Epithelial cell of prostate (primary cell): ENCODE results near the gene UPF1.

Experiments used
- DNase-seq: peaks from one replicate; pipeline ENCODE4 v3.0.0-alpha.2; 2011; ENCODE audit warnings: low read depth, low spot score
- H3K27ac ChIP-seq: fragments of 450-650 bp; 2 replicates; pipeline ENCODE4 v1.5.1; 2017; ENCODE audit warnings: mild to moderate bottlenecking

The UPF1 gene

DNA sequence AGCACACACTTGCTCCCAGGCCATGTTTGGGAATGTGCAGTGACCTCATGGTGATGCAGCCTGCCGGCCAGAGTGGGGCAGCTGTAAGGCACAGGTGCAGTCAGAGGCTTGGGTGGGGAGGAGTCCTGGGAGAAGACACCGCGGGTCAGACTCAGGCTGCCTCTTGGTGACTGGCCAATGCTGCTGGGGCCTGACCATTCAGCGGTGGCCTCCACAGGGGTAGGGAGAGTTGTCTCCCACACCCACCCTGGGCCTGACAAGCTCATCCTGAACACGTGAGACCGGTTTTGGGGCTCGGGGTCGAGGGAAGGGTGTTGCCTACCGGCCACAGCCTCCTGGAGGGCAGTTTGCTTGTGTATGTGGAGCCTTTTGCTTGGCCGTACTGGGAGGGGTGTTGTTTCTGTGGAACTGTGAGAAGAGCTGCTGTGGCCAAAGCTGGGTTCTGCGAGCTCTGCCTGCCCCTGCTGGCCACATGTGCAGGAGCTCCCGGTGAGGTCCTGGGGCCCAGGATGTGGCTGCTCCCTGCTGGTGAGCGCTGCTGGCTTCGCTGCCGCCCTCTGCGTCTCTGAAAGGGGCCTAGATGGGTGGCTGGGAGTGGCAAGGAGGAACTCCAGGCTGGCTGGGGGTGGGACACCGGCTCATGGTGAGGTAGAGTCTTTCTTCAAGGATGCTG, 22.1 kb downstream of the UPF1 start:
- DNase-seq, result no peak
- no peak overlapping the region for H3K27ac ChIP-seq

GRCh38 chr19:18854982-18855381, 23.2 kb downstream of the UPF1 start:
- H3K27ac ChIP-seq, result no peak overlapping the region
- no peak for DNase-seq

- DNase-seq, result no peak
- H3K27ac ChIP-seq, result no peak overlapping the region
Measured at GRCh38 chr19:18855647-18856384, 24.1 kb downstream of the UPF1 start.

- no peak overlapping the region for H3K27ac ChIP-seq
- no peak for DNase-seq
Measured at GRCh38 chr19:18856385-18857126, 24.8 kb downstream of the UPF1 start.

GRCh38 chr19:18857223-18857622, 25.5 kb downstream of the UPF1 start:
- no peak overlapping the region for H3K27ac ChIP-seq
- DNase-seq, result no peak

DNA sequence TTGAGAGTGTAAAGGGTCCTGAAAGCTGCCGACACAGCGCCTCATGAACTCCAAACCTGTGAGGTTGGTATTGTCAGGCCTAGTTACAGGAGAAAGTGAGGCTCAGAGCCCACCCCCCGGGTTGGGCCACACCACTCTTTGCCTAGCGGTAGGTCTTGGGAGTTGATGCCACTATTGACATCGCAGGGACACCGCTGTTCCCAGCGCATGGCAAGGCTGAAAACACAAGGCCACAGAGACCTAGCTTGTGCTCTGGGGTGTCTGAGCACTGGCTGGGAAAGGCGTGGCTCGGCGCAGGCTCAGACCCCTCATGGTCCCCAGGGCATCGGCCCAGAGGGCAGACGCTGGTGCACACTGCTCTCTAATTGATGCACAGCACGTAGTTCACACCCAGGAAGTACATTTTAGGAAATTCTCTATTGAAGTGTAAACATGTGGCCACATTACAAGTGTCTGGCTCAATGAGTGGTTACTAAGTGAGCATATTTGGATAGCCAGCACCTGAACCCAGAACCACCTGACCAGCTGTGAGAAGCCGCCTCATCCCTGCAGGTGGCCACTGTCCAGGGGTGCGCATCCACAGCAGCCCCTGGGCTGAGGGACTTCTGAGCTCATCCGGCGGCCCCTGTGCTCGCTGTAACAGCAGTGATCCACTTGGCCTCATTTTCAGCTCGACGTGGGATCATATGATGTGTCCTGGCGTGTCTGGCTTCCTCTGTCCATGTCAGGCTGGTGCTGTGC, 27.3 kb downstream of the UPF1 start:
- no peak overlapping the region for H3K27ac ChIP-seq
- no peak for DNase-seq

GRCh38 chr19:18859676-18860301, 28.0 kb downstream of the UPF1 start:
- no peak for DNase-seq
- no peak overlapping the region for H3K27ac ChIP-seq

- DNase-seq, result no peak
- no peak overlapping the region for H3K27ac ChIP-seq
Measured at GRCh38 chr19:18860302-18860700, 28.5 kb downstream of the UPF1 start.

DNA sequence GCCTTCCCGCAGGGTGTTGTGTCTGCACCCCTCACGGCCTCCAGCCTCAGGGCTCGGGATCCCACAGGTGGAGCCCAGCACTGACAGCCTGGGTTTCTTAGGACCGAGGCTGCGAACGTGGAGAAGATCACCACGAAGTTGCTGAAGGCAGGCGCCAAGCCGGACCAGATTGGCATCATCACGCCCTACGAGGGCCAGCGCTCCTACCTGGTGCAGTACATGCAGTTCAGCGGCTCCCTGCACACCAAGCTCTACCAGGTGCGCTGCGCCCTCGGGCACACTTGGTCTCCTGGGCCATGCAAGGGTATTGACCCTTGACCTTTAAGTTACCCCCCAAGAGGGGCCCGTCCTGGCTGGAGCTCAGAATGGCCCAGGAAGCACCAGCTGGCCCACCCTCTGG, 29.0 kb downstream of the UPF1 start:
- DNase-seq, result no peak
- H3K27ac ChIP-seq, result no peak overlapping the region

DNA sequence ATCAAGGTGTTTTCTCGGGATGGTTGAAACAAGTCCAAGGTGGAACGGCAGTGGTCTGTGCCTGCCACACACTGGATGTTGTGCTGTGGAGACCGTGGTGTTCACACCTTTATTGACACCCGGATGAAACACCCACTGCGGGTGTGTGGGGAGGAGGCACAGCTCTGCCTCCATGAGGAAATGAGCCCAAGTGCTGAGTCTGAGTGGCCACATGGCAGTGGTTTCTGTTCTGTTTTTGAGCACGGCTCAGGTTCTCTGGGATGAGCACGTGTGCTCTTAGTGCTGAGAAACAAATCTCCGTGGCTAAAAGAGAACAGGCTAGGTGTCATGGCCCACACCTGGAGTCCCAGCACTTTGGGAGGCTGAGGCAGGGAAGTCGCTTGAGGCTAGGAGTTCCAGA, 29.5 kb downstream of the UPF1 start:
- DNase-seq, result no peak
- no peak overlapping the region for H3K27ac ChIP-seq

DNA sequence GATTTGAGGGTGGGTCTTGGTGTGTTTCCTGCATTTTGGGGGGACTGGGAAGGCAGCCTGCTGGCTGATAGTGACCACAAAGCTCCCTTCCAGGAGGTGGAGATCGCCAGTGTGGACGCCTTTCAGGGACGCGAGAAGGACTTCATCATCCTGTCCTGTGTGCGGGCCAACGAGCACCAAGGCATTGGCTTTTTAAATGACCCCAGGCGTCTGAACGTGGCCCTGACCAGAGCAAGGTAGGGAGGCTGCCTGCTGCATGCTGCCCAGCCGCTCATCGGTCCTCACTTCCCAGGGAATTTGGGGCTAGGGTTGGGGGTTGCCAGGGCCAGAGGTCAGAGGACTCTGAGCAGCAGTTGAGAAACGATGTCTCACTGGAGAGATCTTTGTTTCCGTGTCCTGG, 30.2 kb downstream of the UPF1 start:
- no peak for DNase-seq
- H3K27ac ChIP-seq, result no peak overlapping the region

GRCh38 chr19:18862976-18863842, 31.4 kb downstream of the UPF1 start:
- no peak overlapping the region for H3K27ac ChIP-seq
- DNase-seq, result no peak

DNA sequence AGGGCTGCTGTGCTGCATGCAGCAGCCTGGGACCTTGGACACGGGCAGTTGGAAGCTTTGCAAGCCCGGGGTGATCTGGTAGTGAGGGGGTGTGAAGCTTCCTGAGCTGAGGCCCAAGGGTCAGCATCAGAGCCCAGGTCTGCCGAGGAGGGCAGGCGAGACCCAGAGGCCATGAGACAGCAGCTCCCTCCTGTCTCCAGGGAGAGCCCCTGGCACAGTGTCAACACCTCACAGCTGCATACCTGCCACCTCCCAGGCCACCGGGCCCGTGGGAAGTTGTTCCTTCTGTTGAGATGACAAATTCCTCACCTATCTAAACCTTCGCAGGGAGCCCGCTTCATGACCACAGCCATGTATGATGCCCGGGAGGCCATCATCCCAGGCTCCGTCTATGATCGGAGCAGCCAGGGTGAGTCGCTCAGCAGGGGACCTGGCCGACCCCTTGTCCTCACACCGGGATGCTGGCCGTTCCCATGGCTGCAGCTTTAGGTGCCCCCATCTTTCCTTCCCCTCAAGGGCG, 32.1 kb downstream of the UPF1 start:
- no peak overlapping the region for H3K27ac ChIP-seq
- DNase-seq, result no peak

DNA sequence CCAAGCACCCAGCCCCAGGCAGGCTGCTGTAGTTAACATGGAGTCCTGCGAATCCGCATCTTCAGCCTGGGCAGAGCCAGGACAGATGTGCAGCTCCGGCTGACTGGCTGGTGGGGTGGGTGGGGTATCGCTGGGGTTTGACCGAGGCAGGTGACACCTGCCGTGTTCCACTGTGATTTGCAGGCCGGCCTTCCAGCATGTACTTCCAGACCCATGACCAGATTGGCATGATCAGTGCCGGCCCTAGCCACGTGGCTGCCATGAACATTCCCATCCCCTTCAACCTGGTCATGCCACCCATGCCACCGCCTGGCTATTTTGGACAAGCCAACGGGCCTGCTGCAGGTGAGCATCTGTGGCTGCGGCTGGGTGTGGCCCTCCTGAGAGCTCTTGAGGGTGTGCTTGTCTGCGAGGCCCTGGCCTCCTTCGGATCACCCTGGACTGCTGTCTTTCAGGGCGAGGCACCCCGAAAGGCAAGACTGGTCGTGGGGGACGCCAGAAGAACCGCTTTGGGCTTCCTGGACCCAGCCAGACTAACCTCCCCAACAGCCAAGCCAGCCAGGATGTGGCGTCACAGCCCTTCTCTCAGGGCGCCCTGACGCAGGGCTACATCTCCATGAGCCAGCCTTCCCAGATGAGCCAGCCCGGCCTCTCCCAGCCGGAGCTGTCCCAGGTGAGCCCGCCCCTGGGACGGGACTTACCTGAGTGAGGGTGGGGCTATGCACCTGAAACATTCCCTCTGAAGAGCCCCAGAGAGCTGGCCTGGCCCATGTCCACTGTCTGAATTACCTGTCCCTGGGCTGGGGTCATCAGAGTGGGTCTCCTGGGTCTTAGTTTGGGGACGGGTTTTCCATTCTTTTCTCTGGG, 33.6 kb downstream of the UPF1 start:
- DNase-seq, result no peak
- no peak overlapping the region for H3K27ac ChIP-seq

- no peak overlapping the region for H3K27ac ChIP-seq
- no peak for DNase-seq
Measured at GRCh38 chr19:18865973-18866799, 34.4 kb downstream of the UPF1 start.

GRCh38 chr19:18866800-18867123, 35.0 kb downstream of the UPF1 start:
- no peak overlapping the region for H3K27ac ChIP-seq

DNA sequence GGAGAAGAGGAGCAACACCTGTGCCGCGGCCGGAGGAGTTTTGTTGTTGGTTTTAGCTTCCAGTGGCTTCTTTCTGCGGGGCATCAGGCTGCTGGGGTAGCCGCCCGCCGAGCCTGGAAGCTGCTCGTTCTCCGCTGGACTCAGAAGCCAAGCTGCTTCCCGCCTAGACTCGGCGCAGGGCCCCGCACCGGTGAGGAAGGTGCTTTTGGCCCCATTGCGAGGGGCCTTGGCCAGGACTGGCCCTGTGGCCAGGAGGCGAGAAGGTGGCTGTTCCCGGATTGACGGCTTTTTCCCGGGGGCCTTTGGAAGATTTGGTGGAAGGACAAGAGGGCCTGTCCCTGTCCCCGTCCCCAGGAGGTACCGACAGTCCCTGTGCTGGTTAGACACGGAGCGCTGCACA, 35.4 kb downstream of the UPF1 start:
- no peak overlapping the region for H3K27ac ChIP-seq
- DNase-seq, result no peak

More at GRCh38 chr19:18866800-18867123, 35.0 kb downstream of the UPF1 start:
- no peak for DNase-seq
